NCI-H2196 treated with DMSO at 0.1 percent for 48 hours (cell line): ENCODE data around the gene LYRM2.
A peak's percentile ranks its signal among the peaks of the same experiment; 100 is the strongest.
"Not testable (repeated sequence)": the region's sequence is repeated elsewhere in the genome, so short reads cannot be mapped to it uniquely, and the experiment has no call there.

ENCODE experiments used
- DNase-seq: peaks from one replicate; lab custom pipeline; 2025; ENCODE audit not compliant: unreplicated experiment; lab: John Stamatoyannopoulos, UW

Gene LYRM2

GRCh38 chr6:89649682-89650081, 11.1 kb upstream of the LYRM2 start:
- DNase-seq, result no peak

- no peak for DNase-seq
Observed at GRCh38 chr6:89644864-89645263, 6.3 kb upstream of the LYRM2 start.

- peak; percentile 31 for DNase-seq
Observed at GRCh38 chr6:89643406-89643805, 4.9 kb upstream of the LYRM2 start.

- DNase-seq, result no peak
Observed at GRCh38 chr6:89642956-89643355, 4.4 kb upstream of the LYRM2 start.

GRCh38 chr6:89641581-89641980, 3.0 kb upstream of the LYRM2 start:
- DNase-seq, result not testable (repeated sequence)

- DNase-seq, result no peak
Observed at GRCh38 chr6:89640804-89641203, 2.3 kb upstream of the LYRM2 start.

- DNase-seq, result no peak
Observed at GRCh38 chr6:89637960-89638319, 607 bp downstream of the LYRM2 start.

- not testable (repeated sequence) for DNase-seq
Observed at GRCh38 chr6:89636412-89636811, 2.1 kb downstream of the LYRM2 start.

GRCh38 chr6:89630488-89630887, 8.1 kb downstream of the LYRM2 start:
- DNase-seq, result no peak

- DNase-seq, result no peak
Observed at GRCh38 chr6:89623749-89624148, 14.8 kb downstream of the LYRM2 start.

- DNase-seq, result no peak
Observed at GRCh38 chr6:89619567-89619966, 19.0 kb downstream of the LYRM2 start.

GRCh38 chr6:89618026-89618425, 20.5 kb downstream of the LYRM2 start:
- DNase-seq, result no peak

GRCh38 chr6:89616531-89616930, 22.0 kb downstream of the LYRM2 start:
- DNase-seq, result no peak

GRCh38 chr6:89615882-89616281, 22.7 kb downstream of the LYRM2 start:
- DNase-seq, result no peak

GRCh38 chr6:89613790-89614189, 24.8 kb downstream of the LYRM2 start:
- no peak for DNase-seq

GRCh38 chr6:89612121-89612520, 26.4 kb downstream of the LYRM2 start:
- DNase-seq, result no peak

- DNase-seq, result no peak
Observed at GRCh38 chr6:89611666-89612065, 26.9 kb downstream of the LYRM2 start.

GRCh38 chr6:89610149-89610642, 28.4 kb downstream of the LYRM2 start:
- no peak for DNase-seq

- DNase-seq, result peak; percentile 13
Observed at GRCh38 chr6:89605861-89606260, 32.7 kb downstream of the LYRM2 start.

- DNase-seq, result no peak
Observed at GRCh38 chr6:89604653-89605052, 33.9 kb downstream of the LYRM2 start.

- DNase-seq, result no peak
Observed at GRCh38 chr6:89602166-89602565, 36.4 kb downstream of the LYRM2 start.

- DNase-seq, result no peak
Observed at GRCh38 chr6:89599727-89600126, 38.8 kb downstream of the LYRM2 start.

- DNase-seq, result peak; percentile 46
Observed at GRCh38 chr6:89597988-89598387, 40.6 kb downstream of the LYRM2 start.

GRCh38 chr6:89597372-89597771, 41.2 kb downstream of the LYRM2 start:
- no peak for DNase-seq
